ENCODE measurements around the gene CCDC50.

The CCDC50 gene

GRCh38 chr3:191358929-191359328 lies 29.7 kb downstream of the CCDC50 start:
- Histone ChIP-seq H3K27ac (no peak overlapping the region), H3K79me2 (ENCODE audit: insufficient read depth, low read depth) (peaks cover 32% of the 10 kb centered on the region; the same call in 1 of the 2 replicates), H4K20me1 (ENCODE audit: insufficient read depth) (no peaks in the 10 kb centered on the region), H3K36me3 (ENCODE audit: insufficient read depth) (no peaks in the 10 kb centered on the region), H2AFZ (ENCODE audit: low read depth) (no peak overlapping the region), H3K27me3 (ENCODE audit: insufficient read depth, low read depth) (no peaks in the 10 kb centered on the region), H3K4me2 (no peak overlapping the region), H3K9ac (no peak overlapping the region), H3K4me3 (IDR thresholded peaks at IDR 0.05; ENCODE audit: insufficient read depth, low read depth, low read length) (no peak overlapping the region), H3K4me1 (ENCODE audit: low read depth, poor library complexity, severe bottlenecking) (peaks cover 10% of the 10 kb centered on the region)
- no peak for TF ChIP-seq CTCF (conservative IDR thresholded peaks at IDR 0.05; ENCODE audit: low read depth, low read length)

GRCh38 chr3:191360620-191361019 lies 31.4 kb downstream of the CCDC50 start:
- Histone ChIP-seq H3K27me3 (ENCODE audit: insufficient read depth, low read depth) (no peaks in the 10 kb centered on the region), H3K4me1 (ENCODE audit: low read depth, poor library complexity, severe bottlenecking) (no peaks in the 10 kb centered on the region), H2AFZ (ENCODE audit: low read depth) (no peak overlapping the region), H3K79me2 (ENCODE audit: insufficient read depth, low read depth) (peaks cover 16% of the 10 kb centered on the region; the same call in 1 of the 2 replicates), H3K36me3 (ENCODE audit: insufficient read depth) (no peaks in the 10 kb centered on the region), H4K20me1 (ENCODE audit: insufficient read depth) (no peaks in the 10 kb centered on the region), H3K27ac (no peak overlapping the region), H3K4me3 (IDR thresholded peaks at IDR 0.05; ENCODE audit: insufficient read depth, low read depth, low read length) (no peak overlapping the region), H3K9ac (no peak overlapping the region), H3K4me2 (no peak overlapping the region)
- no peak for TF ChIP-seq CTCF (conservative IDR thresholded peaks at IDR 0.05; ENCODE audit: low read depth, low read length)

- peaks cover 8% of the 10 kb centered on the region; the same call in 1 of the 2 replicates for H3K79me2 ChIP-seq (ENCODE audit: insufficient read depth, low read depth)
- no peaks in the 10 kb centered on the region for H4K20me1 ChIP-seq (ENCODE audit: insufficient read depth)
- H3K4me3 ChIP-seq (IDR thresholded peaks at IDR 0.05; ENCODE audit: insufficient read depth, low read depth, low read length) = no peak overlapping the region
- no peaks in the 10 kb centered on the region for H3K4me1 ChIP-seq (ENCODE audit: low read depth, poor library complexity, severe bottlenecking)
- H3K4me2 ChIP-seq = no peak overlapping the region
- no peak overlapping the region for H2AFZ ChIP-seq (ENCODE audit: low read depth)
- no peaks in the 10 kb centered on the region for H3K27me3 ChIP-seq (ENCODE audit: insufficient read depth, low read depth)
- no peak for TF ChIP-seq CTCF (conservative IDR thresholded peaks at IDR 0.05; ENCODE audit: low read depth, low read length)
- H3K9ac ChIP-seq = no peak overlapping the region
- H3K36me3 ChIP-seq (ENCODE audit: insufficient read depth) = no peaks in the 10 kb centered on the region
- no peak overlapping the region for H3K27ac ChIP-seq
Measured at GRCh38 chr3:191361456-191361855, 32.3 kb downstream of the CCDC50 start.

- Histone ChIP-seq H3K9ac (no peak overlapping the region), H3K27me3 (ENCODE audit: insufficient read depth, low read depth) (no peaks in the 10 kb centered on the region), H3K79me2 (ENCODE audit: insufficient read depth, low read depth) (peaks cover 6% of the 10 kb centered on the region; the same call in 1 of the 2 replicates), H2AFZ (ENCODE audit: low read depth) (no peak overlapping the region), H3K4me1 (ENCODE audit: low read depth, poor library complexity, severe bottlenecking) (no peaks in the 10 kb centered on the region), H3K4me2 (no peak overlapping the region), H3K27ac (no peak overlapping the region), H4K20me1 (ENCODE audit: insufficient read depth) (no peaks in the 10 kb centered on the region), H3K36me3 (ENCODE audit: insufficient read depth) (no peaks in the 10 kb centered on the region), H3K4me3 (IDR thresholded peaks at IDR 0.05; ENCODE audit: insufficient read depth, low read depth, low read length) (no peak overlapping the region)
- no peak for TF ChIP-seq CTCF (conservative IDR thresholded peaks at IDR 0.05; ENCODE audit: low read depth, low read length)
Measured at GRCh38 chr3:191362037-191362436, 32.8 kb downstream of the CCDC50 start.
